Suppressor macrophage (primary cell): Measurements from ENCODE around the gene PARD3.

ENCODE experiments used
- DNase-seq, 4 experiments: peaks; one replicate each; pipeline ENCODE4 v3.0.0-alpha.2; 2020 to 2022

PARD3 gene

GRCh38 chr10:34526758-34527730 lies 288.1 kb downstream of the PARD3 start:
- DNase-seq, result peak in 1 of 4 experiments; percentile 3

- no peak for DNase-seq
Observed at GRCh38 chr10:34526186-34526585, 288.9 kb downstream of the PARD3 start.

DNA sequence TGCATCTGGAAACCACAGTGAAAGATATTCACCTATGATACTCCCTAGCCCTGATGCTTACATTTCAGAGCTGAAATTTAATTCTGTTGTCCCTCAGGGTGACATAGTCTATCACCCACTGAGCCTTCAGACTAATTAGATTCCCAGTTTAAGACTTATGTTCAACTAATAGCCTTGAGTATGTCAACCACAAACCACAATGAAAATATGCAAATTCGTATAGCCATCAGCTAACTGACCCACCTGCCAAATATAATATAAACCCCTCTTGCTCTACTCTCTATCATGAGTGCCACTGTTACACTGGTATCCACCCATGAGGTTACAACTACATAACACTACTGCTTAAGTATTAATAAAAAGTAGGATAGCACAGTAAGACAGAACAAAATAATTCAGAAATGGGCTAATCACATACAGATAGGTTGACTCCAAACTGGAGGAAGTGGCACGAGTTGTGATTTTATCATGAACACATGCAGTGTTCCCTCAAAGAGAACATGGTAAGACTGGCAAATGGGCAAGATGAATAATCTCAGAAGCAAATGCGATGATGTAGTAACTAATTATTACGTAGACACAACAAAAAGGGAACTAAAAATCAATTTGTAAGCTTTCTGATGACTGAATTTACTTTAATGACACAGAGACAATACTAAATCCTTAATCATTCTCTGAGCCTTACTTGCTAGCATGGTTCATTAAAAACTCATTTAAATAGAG lies 290.6 kb downstream of the PARD3 start:
- peak in 1 of 4 experiments; percentile 6 for DNase-seq

DNA sequence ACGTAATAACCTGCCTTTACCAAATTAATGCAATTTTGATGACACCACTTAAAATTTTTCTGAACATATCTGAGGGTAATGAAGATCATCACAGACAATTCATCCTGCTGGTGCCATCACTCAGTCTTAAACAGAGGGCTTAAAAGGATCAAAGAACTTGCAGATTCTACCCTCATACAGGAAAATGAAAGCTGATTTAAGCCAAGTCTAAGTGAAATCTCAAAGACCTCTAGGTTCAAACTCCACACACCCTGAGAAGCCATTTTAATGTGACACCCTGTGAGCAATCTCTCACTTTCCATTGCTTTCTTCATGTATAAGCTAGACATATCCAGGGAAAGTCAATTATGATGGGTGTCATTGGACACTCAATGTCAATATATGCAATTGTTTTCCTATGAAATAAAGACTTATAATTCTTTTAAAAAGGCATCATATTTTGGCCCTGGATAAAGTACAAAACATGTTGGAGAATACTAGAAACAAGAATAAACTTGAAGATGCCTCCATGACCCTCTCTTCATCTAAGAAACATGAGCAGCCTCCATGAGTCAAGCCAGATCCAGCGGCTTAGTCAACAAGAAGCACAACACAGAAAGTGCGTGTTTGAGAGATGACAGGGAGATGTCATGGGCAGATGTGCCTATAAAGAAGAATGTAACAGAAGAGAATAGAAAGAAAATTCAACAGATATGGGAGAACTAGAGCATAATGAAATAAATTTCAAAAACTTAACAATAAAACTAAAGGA lies 291.9 kb downstream of the PARD3 start:
- DNase-seq, result no peak

GRCh38 chr10:34522546-34522945 lies 292.6 kb downstream of the PARD3 start:
- DNase-seq, result peak; percentile 30 to 61 (median 46)

- no peak for DNase-seq
Observed at GRCh38 chr10:34520510-34520909, 294.6 kb downstream of the PARD3 start.

DNA sequence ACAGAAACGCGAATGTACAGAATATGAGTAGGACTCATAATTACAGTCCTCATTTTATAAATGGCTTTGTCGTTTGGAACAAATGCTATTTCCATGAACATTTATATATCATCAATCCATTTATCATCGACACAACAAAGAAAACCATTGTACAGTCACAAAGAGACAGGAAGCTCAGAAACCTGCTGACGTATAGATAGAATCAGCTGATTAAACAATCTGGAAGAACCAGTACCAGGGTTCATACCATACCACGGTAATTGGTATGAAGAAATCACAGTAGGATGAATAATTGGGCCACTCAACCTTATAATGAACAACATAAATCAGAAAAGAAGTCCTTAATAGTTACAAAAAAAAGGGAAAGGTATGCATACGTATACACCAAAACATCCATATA lies 295.0 kb downstream of the PARD3 start:
- DNase-seq, result no peak

DNA sequence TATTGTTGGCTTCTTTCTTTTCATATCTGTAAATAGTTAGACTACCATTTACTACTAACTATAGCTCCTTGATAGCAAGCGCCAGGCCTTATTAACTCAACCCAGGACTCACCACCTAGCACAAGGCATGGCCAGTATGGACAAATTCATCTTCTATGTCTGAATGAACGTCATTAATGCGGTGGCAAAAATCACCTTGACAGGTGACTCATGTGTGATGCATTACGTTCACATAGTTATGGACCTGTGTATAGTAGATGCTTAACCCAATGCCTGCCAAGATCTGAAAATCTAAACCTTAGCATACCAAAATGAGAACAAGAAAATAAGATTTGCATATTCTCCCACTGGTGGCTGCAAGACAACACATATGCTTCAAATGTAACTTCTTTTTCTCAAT lies 300.8 kb downstream of the PARD3 start:
- no peak for DNase-seq

- DNase-seq, result no peak
Observed at GRCh38 chr10:34513636-34514035, 301.5 kb downstream of the PARD3 start.

- no peak for DNase-seq
Observed at GRCh38 chr10:34507217-34507616, 307.9 kb downstream of the PARD3 start.

GRCh38 chr10:34506786-34507185 lies 308.3 kb downstream of the PARD3 start:
- no peak for DNase-seq

- no peak for DNase-seq
Observed at GRCh38 chr10:34505338-34505737, 309.8 kb downstream of the PARD3 start.

DNA sequence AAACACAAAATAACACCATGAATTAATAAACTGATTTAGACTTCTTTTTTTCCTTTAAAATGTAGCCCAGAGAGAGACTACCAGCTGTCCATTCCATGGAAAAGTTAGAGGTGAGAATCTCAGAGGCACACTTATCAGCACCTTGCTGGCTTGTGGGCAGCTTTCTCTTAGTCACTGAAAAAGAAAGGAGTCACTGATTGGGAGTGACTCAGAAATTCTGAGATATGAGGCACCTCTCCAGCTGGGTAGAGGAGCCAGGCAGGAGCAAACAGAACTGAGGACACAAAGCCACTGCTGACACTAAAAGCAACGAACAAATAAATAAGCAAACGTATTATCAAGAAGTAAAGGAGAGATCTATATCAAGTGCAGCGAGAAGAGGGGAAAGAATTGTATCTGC lies 310.6 kb downstream of the PARD3 start:
- no peak for DNase-seq

DNA sequence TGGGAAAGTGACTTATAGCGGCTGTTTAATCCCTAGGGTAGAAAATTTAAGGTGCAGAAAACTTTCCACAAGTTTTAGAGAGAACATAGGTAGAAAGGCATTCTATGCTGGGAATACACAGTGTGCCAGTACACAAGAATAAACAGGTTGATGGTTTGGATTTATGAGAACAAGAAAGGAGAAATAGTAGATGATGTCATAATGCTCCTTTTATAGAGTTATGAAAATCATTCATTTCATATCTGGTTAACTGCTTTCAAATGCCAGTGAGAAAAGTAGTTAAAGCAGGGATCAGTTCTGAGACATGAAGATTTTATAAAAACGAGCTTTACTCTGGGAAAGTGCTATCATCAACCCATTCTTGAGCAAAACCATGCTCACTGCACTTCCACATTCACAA lies 311.4 kb downstream of the PARD3 start:
- DNase-seq, result no peak

DNA sequence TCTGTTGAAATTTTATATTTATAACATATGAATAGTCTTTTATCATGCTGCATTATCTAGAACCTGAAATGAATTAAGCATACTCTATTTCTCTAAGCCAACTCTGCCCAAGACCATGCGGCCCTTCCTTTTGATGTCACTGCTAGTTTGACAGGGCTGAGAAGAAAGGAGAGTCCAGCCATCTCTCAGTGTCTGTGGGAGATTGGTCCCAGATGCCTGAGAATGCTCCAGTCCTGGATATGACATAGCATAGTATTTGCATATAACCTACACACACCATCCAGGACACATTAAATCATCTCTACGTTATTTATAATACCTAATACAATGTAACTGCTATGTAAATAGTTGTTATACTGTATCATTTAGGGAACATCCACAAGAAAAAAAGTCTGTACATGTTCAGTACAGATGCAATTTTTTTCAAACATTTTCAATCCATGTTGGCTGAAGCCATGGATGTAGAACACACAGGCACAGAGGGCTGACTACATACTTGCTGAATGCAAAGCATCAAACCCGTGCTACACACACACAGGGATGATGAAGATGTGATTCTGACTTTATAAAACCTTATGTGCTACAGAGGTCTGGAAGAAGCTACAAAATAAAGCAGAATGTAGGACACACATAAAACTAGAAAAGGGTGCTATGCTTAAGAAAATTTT lies 315.4 kb downstream of the PARD3 start:
- DNase-seq, result no peak

- no peak for DNase-seq
Observed at GRCh38 chr10:34498821-34499220, 316.3 kb downstream of the PARD3 start.

GRCh38 chr10:34495938-34496337 lies 319.2 kb downstream of the PARD3 start:
- no peak for DNase-seq

- DNase-seq, result no peak
Observed at GRCh38 chr10:34494012-34494411, 321.1 kb downstream of the PARD3 start.

DNA sequence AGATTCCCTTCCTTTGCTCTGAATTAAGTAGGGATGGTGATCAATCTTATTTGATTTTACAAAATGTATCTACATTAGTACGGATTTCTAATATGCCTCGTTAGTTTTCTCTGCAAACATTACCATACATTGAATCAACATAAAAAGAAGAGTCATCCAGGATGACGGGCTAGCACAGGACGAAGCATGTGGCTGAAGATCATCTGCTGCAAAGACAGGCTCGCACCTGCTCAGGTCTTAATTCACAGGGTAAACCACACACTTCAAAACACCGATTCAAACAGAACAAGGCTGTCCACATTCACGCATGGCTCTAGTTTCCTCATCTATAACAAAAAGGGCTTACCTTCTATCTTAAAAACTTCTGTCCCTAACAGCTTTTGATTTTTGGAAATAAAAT lies 323.0 kb downstream of the PARD3 start:
- DNase-seq, result no peak

- DNase-seq, result peak in 2 of 4 experiments; percentile 3 to 14
Observed at GRCh38 chr10:34491678-34492077, 323.4 kb downstream of the PARD3 start.

- no peak for DNase-seq
Observed at GRCh38 chr10:34489973-34490745, 324.9 kb downstream of the PARD3 start.

GRCh38 chr10:34489411-34489810 lies 325.7 kb downstream of the PARD3 start:
- no peak for DNase-seq
